HG03439 (cell line): ENCODE results near the gene MSX1.

Source experiments
- ATAC-seq: cut with Tn5 transposase; IDR thresholded peaks from one replicate; pipeline ENCODE4 v1.9.1; 2021; ENCODE audit warnings: mild to moderate bottlenecking, moderate library complexity; ENCODE audit not compliant: unreplicated experiment

The MSX1 gene

GRCh38 chr4:4899202-4899925, 39.9 kb downstream of the MSX1 start:
- no peak for ATAC-seq

- no peak for ATAC-seq
Measured at GRCh38 chr4:4901877-4902276, 42.4 kb downstream of the MSX1 start.

DNA sequence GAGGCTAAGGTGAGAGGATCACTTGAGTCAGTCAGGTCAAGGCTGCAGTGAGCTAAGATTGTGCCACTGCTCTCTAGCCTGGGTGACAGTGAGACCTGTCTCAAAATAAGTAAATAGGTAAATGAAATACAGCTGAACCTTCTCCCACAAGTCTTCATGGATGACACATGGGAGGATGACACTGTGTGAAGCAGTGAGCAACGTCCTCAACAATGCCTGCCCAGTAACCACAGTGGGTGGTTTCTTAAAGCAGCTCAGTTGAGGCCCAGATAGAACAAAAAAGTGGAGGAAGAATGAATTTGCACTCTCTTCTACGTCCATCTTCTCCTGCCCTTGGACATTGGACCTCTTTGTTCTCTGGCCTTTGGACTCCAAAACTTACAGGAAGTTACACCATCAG, 52.7 kb downstream of the MSX1 start:
- no peak for ATAC-seq

- no peak for ATAC-seq
Measured at GRCh38 chr4:4913147-4913561, 53.7 kb downstream of the MSX1 start.
